NB4 (cell line): ENCODE results near the gene NEK4.
"Not testable (repeated sequence)": the region's sequence is repeated elsewhere in the genome, so short reads cannot be mapped to it uniquely, and the experiment has no call there.

Experiments
- DNase-seq: peaks from one replicate; pipeline ENCODE4 v3.0.0; 2010; ENCODE audit warnings: low read depth
- H3K4me3 ChIP-seq: one replicate; pipeline ENCODE4 v1.5.1; 2011; ENCODE audit warnings: mild to moderate bottlenecking, low read depth, low read length, moderate library complexity
- MYC ChIP-seq: IDR thresholded peaks from 2 replicates; pipeline ENCODE4 v1.6.1; 2011; ENCODE audit warnings: low read depth, low read length
- POLR2A ChIP-seq: IDR thresholded peaks from 2 replicates; pipeline ENCODE4 v1.6.1; 2011; ENCODE audit warnings: mild to moderate bottlenecking; ENCODE audit not compliant: insufficient read length; ENCODE audit errors: extremely low read depth
- TF ChIP-seq, protein P1 (sequence below): IDR thresholded peaks from 2 replicates; pipeline ENCODE4 v1.6.1; 2011; ENCODE audit warnings: low read depth, low read length
- TF ChIP-seq, protein P2 (sequence below): IDR thresholded peaks from one replicate; pipeline ENCODE4 v1.5.1; 2012; ENCODE audit warnings: low read depth, low read length

NEK4 gene

DNA sequence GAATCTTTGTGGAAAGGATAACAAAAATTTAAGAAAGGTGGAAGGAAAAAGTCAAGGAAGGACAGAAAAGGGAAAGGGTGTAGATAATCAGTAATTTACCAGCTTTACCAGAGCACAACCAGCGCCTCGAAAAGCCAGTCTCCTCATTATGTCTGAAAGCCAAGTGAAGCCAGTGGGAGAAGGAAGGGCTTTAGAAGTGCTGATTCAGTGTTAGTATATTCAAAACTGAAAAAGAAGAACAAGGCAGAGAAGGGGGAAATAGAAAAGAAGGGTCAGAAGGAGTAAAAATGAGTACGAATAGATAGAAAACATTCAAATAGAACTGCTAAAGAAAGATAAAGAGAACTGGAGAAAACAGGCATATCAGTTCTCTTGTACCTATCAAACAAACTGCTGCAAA, 89.1 kb downstream of the NEK4 start:
- TF ChIP-seq, protein P1, sequence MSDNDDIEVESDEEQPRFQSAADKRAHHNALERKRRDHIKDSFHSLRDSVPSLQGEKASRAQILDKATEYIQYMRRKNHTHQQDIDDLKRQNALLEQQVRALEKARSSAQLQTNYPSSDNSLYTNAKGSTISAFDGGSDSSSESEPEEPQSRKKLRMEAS: no peak
- no peak for TF ChIP-seq MYC
- TF ChIP-seq POLR2A: no peak
- TF ChIP-seq, protein P2, sequence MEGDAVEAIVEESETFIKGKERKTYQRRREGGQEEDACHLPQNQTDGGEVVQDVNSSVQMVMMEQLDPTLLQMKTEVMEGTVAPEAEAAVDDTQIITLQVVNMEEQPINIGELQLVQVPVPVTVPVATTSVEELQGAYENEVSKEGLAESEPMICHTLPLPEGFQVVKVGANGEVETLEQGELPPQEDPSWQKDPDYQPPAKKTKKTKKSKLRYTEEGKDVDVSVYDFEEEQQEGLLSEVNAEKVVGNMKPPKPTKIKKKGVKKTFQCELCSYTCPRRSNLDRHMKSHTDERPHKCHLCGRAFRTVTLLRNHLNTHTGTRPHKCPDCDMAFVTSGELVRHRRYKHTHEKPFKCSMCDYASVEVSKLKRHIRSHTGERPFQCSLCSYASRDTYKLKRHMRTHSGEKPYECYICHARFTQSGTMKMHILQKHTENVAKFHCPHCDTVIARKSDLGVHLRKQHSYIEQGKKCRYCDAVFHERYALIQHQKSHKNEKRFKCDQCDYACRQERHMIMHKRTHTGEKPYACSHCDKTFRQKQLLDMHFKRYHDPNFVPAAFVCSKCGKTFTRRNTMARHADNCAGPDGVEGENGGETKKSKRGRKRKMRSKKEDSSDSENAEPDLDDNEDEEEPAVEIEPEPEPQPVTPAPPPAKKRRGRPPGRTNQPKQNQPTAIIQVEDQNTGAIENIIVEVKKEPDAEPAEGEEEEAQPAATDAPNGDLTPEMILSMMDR: no peak
- DNase-seq: no peak
- H3K4me3 ChIP-seq: no peak overlapping the region

DNA sequence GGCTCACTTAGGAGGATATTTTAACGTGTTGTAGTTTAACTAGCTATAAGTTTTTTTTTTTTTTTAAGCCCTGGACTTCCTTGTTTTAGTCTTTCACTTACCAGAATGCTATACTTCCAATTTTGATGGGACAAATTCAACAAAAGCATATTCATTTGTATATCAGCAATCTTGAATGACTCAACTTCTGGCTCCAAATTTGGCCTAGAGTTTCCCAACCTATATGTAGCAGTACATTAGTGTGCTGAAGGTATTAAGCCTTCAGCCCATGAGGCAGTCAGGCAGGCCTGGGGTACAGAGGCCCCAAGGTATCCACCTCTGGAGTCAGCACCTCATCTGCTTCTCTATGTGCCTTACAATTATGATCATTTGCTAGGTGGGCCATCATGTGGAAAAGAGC, 90.9 kb downstream of the NEK4 start:
- no peak for DNase-seq
- no peak overlapping the region for H3K4me3 ChIP-seq
- TF ChIP-seq, protein P2: no peak
- TF ChIP-seq POLR2A (no peak), MYC (no peak)
- TF ChIP-seq, protein P1: no peak

DNA sequence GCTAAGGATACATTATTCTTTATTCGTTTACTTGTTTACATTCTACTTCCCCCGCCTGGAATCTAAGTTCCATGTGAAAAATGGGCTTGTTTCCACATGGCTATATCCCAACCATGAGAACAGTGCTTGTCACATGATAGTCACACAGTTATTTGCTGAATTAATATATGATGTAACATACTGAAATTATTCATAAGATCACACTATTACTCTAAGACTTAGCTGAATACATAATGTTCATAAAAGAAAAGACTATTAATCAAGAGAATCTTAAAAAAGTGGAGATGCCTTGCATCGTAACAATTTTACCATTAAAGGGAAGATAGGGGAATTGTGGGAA, 91.6 kb downstream of the NEK4 start:
- H3K4me3 ChIP-seq: no peak overlapping the region
- DNase-seq: no peak
- TF ChIP-seq MYC: no peak
- TF ChIP-seq POLR2A: no peak
- TF ChIP-seq, protein P2: no peak
- TF ChIP-seq, protein P1: no peak

DNA sequence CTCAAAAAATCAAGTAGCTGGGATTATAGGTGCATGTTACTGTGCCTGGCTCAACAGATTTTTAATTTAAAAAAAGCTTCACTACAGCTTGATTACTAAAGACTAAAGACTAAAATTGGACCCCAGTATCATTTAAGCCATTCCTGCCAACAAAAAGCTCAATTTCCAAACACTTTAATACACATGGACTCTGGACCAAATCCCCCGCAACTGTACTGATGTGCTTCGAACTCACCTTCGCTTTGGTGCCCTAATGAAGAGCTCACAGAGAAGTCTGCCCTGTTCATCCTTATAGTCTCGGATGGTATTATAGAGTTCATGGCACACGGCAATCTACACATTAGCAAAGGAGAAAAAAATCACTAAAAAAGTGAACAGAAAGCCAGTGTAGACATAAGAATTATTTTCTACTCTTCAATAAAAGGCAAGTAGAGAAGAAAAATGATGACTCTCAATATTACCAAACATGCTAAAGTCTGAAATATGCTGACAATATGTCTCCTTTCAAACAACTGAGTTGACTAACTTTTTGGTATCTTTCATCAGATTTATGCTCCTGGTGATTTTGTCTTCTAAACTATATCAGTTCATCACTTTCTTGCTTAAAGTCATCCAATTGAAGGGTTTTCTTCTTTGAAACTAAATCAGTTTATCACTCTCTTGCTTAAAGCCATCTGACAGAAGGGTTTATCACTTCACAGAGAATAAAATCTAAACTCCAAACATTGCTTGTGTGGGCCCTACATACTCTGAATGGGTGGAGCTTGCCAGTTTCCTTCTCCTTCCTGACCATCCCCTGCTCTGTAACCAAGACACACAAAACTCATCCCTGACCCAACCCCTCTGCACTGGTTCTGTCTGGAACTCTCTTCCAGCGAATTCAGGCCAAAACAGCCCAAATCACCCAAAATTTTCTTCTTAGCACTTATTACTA, 92.2 kb downstream of the NEK4 start:
- no peak overlapping the region for H3K4me3 ChIP-seq
- TF ChIP-seq POLR2A (no peak), MYC (no peak)
- TF ChIP-seq, protein P1: no peak
- TF ChIP-seq, protein P2: no peak
- no peak for DNase-seq

DNA sequence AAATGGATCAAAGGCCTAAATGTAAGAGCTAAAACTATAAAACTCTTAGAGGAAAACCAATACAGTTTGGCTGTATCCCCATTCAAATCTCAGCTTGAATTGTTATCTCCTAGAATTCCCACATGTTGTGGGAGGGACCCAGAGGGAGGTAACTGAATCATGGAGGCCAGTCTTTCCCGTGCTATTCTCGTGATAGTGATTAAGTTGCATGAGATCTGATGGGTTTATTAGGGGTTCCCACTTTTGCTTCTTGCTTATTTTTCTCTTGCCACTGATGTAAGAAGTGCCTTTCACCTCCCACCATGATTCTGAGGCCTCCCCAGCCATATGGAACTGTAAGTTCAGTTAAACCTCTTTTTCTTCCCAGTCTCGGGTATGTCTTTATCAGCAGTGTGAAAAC, 94.5 kb downstream of the NEK4 start:
- DNase-seq, H3K4me3 ChIP-seq: not testable (repeated sequence)

DNA sequence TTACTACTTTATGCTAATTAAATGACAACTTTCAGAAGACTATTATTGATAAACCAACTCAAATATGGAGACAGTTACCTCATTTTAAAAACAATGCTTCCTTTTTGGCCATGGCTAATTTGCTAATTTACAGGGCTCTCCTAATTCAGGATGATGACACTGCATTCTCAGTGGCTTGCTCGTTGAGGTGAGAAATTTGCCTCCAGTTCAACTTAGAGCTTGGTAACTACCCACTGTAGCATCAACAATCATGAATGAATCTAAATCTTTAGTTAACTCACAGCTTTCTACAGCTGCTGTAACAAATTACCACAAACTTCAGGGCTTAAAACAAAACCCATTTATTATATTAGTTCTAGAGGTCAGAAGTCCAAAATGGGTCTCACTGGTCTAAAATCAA, 99.1 kb downstream of the NEK4 start:
- TF ChIP-seq, protein P2: no peak
- TF ChIP-seq, protein P1: no peak
- TF ChIP-seq POLR2A: no peak
- no peak for TF ChIP-seq MYC
- peak overlapping the region; percentile 42 for H3K4me3 ChIP-seq

More for the DNA sequence above, 99.1 kb downstream of the NEK4 start:
- DNase-seq: peak; percentile 40
